H9 (cell line): Measurements from ENCODE around the gene PALM2AKAP2. TPM values are rescaled to one million over a fixed set of nuclear protein-coding genes. Genes with fewer than 3 reads are reported as not detected.

Experiments
- DNase-seq: peaks from one replicate; pipeline ENCODE4 v3.0.0-alpha.2; 2017
- H2AFZ ChIP-seq: one replicate; pipeline ENCODE4 v1.6.1; 2013; ENCODE audit warnings: mild to moderate bottlenecking, low read length, control low read depth, moderate library complexity
- H2AK5ac ChIP-seq: 2 replicates; pipeline ENCODE4 v1.6.1; 2013; ENCODE audit warnings: low read length, control low read depth, mixed read lengths; ENCODE audit not compliant: insufficient read length
- H2BK120ac ChIP-seq: one replicate; pipeline ENCODE4 v1.6.1; 2013; ENCODE audit warnings: low read depth, mild to moderate bottlenecking, low read length, control low read depth, inconsistent platforms; ENCODE audit not compliant: poor library complexity, severe bottlenecking
- H2BK12ac ChIP-seq: 2 replicates; pipeline ENCODE4 v1.6.1; 2013; ENCODE audit warnings: low read length, control low read depth, mixed read lengths, low read depth; ENCODE audit not compliant: insufficient read length
- H2BK15ac ChIP-seq: 2 replicates; pipeline ENCODE4 v1.6.1; 2013; ENCODE audit warnings: low read depth, low read length, control low read depth
- H2BK20ac ChIP-seq: one replicate; pipeline ENCODE4 v1.6.1; 2013; ENCODE audit warnings: low read depth, mild to moderate bottlenecking, low read length, control low read depth, inconsistent platforms; ENCODE audit not compliant: poor library complexity, severe bottlenecking
- H2BK5ac ChIP-seq: 2 replicates; pipeline ENCODE4 v1.6.1; 2013; ENCODE audit warnings: low read length, control low read depth, mixed read lengths; ENCODE audit not compliant: insufficient read length
- H3K14ac ChIP-seq: 2 replicates; pipeline ENCODE4 v1.6.1; 2013; ENCODE audit warnings: low read length, control low read depth; ENCODE audit not compliant: insufficient read depth
- H3K18ac ChIP-seq: 2 replicates; pipeline ENCODE4 v1.6.1; 2013; ENCODE audit warnings: low read depth, mild to moderate bottlenecking, mixed read lengths, low read length, control low read depth; ENCODE audit not compliant: insufficient read length
- H3K23ac ChIP-seq: 2 replicates; pipeline ENCODE4 v1.6.1; 2013; ENCODE audit warnings: low read length, control low read depth, mixed read lengths, low read depth; ENCODE audit not compliant: insufficient read length
- H3K23me2 ChIP-seq: 2 replicates; pipeline ENCODE4 v1.6.1; 2013; ENCODE audit warnings: low read depth, mild to moderate bottlenecking, mixed read lengths, low read length, control low read depth; ENCODE audit not compliant: insufficient read length, poor library complexity, severe bottlenecking
- H3K27ac ChIP-seq: 2 replicates; pipeline ENCODE4 v1.5.1; 2013; ENCODE audit warnings: low read length, control low read depth, mixed read lengths, low read depth; ENCODE audit not compliant: insufficient read length
- H3K27me3 ChIP-seq: 2 replicates; pipeline ENCODE4 v1.6.1; 2013; ENCODE audit warnings: low read length, control low read depth, inconsistent platforms; ENCODE audit not compliant: insufficient read depth
- H3K4ac ChIP-seq: 2 replicates; pipeline ENCODE4 v1.6.1; 2013; ENCODE audit warnings: low read depth, mild to moderate bottlenecking, control low read depth, inconsistent platforms, low read length, moderate library complexity
- H3K4me1 ChIP-seq: 2 replicates; pipeline ENCODE4 v1.6.1; 2013; ENCODE audit warnings: low read length, control low read depth, inconsistent platforms; ENCODE audit not compliant: insufficient read depth
- H3K4me2 ChIP-seq: 2 replicates; pipeline ENCODE4 v1.6.1; 2013; ENCODE audit warnings: low read length, control low read depth, mixed read lengths; ENCODE audit not compliant: insufficient read length, insufficient read depth
- H3K56ac ChIP-seq: 2 replicates; pipeline ENCODE4 v1.6.1; 2013; ENCODE audit warnings: low read depth, mild to moderate bottlenecking, mixed read lengths, low read length, control low read depth; ENCODE audit not compliant: insufficient read length
- H3K79me1 ChIP-seq: 2 replicates; pipeline ENCODE4 v1.6.1; 2013; ENCODE audit warnings: low read depth, mild to moderate bottlenecking, moderate library complexity, low read length, control low read depth, inconsistent platforms; ENCODE audit not compliant: insufficient read depth, poor library complexity, severe bottlenecking
- H3K79me2 ChIP-seq: 2 replicates; pipeline ENCODE4 v1.6.1; 2013; ENCODE audit warnings: low read length, control low read depth, inconsistent platforms; ENCODE audit not compliant: insufficient read depth
- H3K9ac ChIP-seq: 2 replicates; pipeline ENCODE4 v1.6.1; 2013; ENCODE audit warnings: low read length, control low read depth, mixed read lengths; ENCODE audit not compliant: insufficient read length; ENCODE audit errors: extremely low read depth
- H3K9me3 ChIP-seq: one replicate; pipeline ENCODE4 v1.6.1; 2013; ENCODE audit warnings: low read depth, low read length, inconsistent platforms; ENCODE audit not compliant: control insufficient read depth
- H3T11ph ChIP-seq: one replicate; pipeline ENCODE4 v1.6.1; 2013; ENCODE audit warnings: mild to moderate bottlenecking, low read length, control low read depth, inconsistent platforms
- H4K20me1 ChIP-seq: one replicate; pipeline ENCODE4 v1.6.1; 2013; ENCODE audit not compliant: control insufficient read depth, insufficient read length, insufficient read depth
- H4K5ac ChIP-seq: 2 replicates; pipeline ENCODE4 v1.6.1; 2013; ENCODE audit warnings: low read depth, mild to moderate bottlenecking, mixed read lengths, low read length, control low read depth; ENCODE audit not compliant: insufficient read length
- H4K8ac ChIP-seq: replicated peaks from 2 replicates; pipeline ENCODE4 v1.6.1; 2013; ENCODE audit warnings: low read length, control low read depth, mixed read lengths, low read depth; ENCODE audit not compliant: insufficient read length
- H4K91ac ChIP-seq: 2 replicates; pipeline ENCODE4 v1.6.1; 2013; ENCODE audit warnings: low read depth, mild to moderate bottlenecking, moderate library complexity, mixed read lengths, low read length, control low read depth; ENCODE audit not compliant: insufficient read length
- H3K27ac Mint-ChIP-seq, 3 experiments: 2 replicates in 2 of 3; 3 replicates in 1 of 3; pipeline ENCODE4 v1.8.0; 2020 to 2021; ENCODE audit warnings: mixed read lengths in 3 of 3, mild to moderate bottlenecking in 1 of 3, moderate library complexity in 1 of 3
- H3K27me3 Mint-ChIP-seq: 2 replicates; pipeline ENCODE4 v1.8.0; 2021; ENCODE audit warnings: low read depth, mild to moderate bottlenecking, moderate library complexity, mixed read lengths
- H3K36me3 Mint-ChIP-seq, 3 experiments: 2 replicates in 2 of 3; 3 replicates in 1 of 3; pipeline ENCODE4 v1.8.0; 2020 to 2021; ENCODE audit warnings: low read depth in 3 of 3, mixed read lengths in 3 of 3; ENCODE audit not compliant: insufficient read depth in 1 of 3
- H3K4me1 Mint-ChIP-seq, 2 experiments: 2 replicates each; pipeline ENCODE4 v1.8.0; 2020; ENCODE audit warnings: mixed read lengths in 2 of 2
- H3K4me3 Mint-ChIP-seq, 2 experiments: 2 replicates in 1 of 2; 3 replicates in 1 of 2; pipeline ENCODE4 v1.8.0; 2020 to 2021; ENCODE audit warnings: mild to moderate bottlenecking in 2 of 2, mixed read lengths in 2 of 2, moderate library complexity in 1 of 2
- H3K9me3 Mint-ChIP-seq, 2 experiments: 2 replicates in 1 of 2; 3 replicates in 1 of 2; pipeline ENCODE4 v1.8.0; 2020; ENCODE audit warnings: mild to moderate bottlenecking in 2 of 2, mixed read lengths in 2 of 2, moderate library complexity in 1 of 2
- WGBS: extraction: QIAGEN DNeasy Blood & Tissue Kit; methylation state at CpG from one replicate; pipeline ENCODE4 v1.1.7; 2013; ENCODE audit warnings: missing lambda C conversion rate, low lambda C conversion rate, mixed read lengths; ENCODE audit not compliant: insufficient read length; ENCODE audit errors: extremely low coverage; 5-methylcytosine and 5-hydroxymethylcytosine counted together
- total RNA-seq: library from RNA; stranded (reverse); gene quantifications from 2 replicates; pipeline ENCODE4 v1.2.1, GENCODE V29; 2021
- TF ChIP-seq, protein P1 (sequence below): fragments of 200-600 bp; sonication (generic); conservative IDR thresholded peaks from 3 replicates; pipeline ENCODE4 v1.8.0; 2021; ENCODE audit warnings: antibody characterized with exemption, mild to moderate bottlenecking

The PALM2AKAP2 gene
- total RNA-seq, 1 experiment from 2014 or later: 3.6 TPM

DNA sequence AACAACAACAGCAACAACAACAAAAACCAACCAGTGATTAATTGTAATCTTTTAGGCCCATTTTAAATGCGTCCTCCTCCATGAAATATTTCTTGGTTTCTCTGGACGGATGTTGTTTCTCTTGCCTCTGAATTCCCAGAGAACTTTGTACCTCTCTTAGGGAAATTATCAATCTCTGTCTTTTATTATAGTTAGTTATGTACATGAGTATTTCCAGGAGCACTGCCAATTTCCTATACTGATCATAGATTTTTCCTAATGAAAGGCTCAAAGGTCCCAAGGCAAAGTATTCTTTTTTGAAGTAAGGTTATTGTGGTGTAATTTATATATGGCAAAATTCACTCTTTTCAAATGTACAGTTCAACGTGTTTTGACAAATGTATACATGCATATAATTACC, 20.4 kb upstream of the PALM2AKAP2 start:
- Histone ChIP-seq H2BK20ac (no peak overlapping the region), H4K5ac (no peak overlapping the region), H4K20me1 (no peaks in the 10 kb centered on the region), H3K79me1 (no peaks in the 10 kb centered on the region), H4K91ac (no peak overlapping the region), H2BK120ac (no peak overlapping the region), H4K8ac (no peak overlapping the region), H3K14ac (no peak overlapping the region), H3K9ac (no peak overlapping the region), H3K27me3 (no peaks in the 10 kb centered on the region), H3K4me2 (no peak overlapping the region), H2BK5ac (no peak overlapping the region), H3K4me1 (no peaks in the 10 kb centered on the region), H2AK5ac (no peak overlapping the region), H2BK15ac (no peak overlapping the region), H3K4ac (no peak overlapping the region), H3K18ac (no peak overlapping the region), H3K23ac (no peak overlapping the region), H2AFZ (no peak overlapping the region), H3K23me2 (no peaks in the 10 kb centered on the region), H3T11ph (no peak overlapping the region), H3K9me3 (no peaks in the 10 kb centered on the region), H2BK12ac (no peak overlapping the region), H3K56ac (no peak overlapping the region), H3K79me2 (no peaks in the 10 kb centered on the region), H3K27ac (no peak overlapping the region)
- Mint-ChIP-seq H3K4me3 (no peak overlapping the region), H3K36me3 (no peaks in the 10 kb centered on the region), H3K4me1 (peaks cover 4 to 9% of the 10 kb centered on the region in 2 experiments), H3K27ac (no peak overlapping the region), H3K27me3 (peaks cover 6% of the 10 kb centered on the region), H3K9me3 (no peaks in the 10 kb centered on the region)
- WGBS: no CpG with 5 or more reads among the region's 3 CpGs
- TF ChIP-seq, protein P1, sequence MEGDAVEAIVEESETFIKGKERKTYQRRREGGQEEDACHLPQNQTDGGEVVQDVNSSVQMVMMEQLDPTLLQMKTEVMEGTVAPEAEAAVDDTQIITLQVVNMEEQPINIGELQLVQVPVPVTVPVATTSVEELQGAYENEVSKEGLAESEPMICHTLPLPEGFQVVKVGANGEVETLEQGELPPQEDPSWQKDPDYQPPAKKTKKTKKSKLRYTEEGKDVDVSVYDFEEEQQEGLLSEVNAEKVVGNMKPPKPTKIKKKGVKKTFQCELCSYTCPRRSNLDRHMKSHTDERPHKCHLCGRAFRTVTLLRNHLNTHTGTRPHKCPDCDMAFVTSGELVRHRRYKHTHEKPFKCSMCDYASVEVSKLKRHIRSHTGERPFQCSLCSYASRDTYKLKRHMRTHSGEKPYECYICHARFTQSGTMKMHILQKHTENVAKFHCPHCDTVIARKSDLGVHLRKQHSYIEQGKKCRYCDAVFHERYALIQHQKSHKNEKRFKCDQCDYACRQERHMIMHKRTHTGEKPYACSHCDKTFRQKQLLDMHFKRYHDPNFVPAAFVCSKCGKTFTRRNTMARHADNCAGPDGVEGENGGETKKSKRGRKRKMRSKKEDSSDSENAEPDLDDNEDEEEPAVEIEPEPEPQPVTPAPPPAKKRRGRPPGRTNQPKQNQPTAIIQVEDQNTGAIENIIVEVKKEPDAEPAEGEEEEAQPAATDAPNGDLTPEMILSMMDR: no peak
- no peak for DNase-seq
